ENCODE results near the gene BATF2.
"Not testable (repeated sequence)": the region's sequence is repeated elsewhere in the genome, so short reads cannot be mapped to it uniquely, and the experiment has no call there.

The BATF2 gene

GRCh38 chr11:64987998-64988854 is 8.5 kb downstream of the BATF2 start:
- no peak for DNase-seq (ENCODE audit: low read depth)
- TF ChIP-seq, protein P1, sequence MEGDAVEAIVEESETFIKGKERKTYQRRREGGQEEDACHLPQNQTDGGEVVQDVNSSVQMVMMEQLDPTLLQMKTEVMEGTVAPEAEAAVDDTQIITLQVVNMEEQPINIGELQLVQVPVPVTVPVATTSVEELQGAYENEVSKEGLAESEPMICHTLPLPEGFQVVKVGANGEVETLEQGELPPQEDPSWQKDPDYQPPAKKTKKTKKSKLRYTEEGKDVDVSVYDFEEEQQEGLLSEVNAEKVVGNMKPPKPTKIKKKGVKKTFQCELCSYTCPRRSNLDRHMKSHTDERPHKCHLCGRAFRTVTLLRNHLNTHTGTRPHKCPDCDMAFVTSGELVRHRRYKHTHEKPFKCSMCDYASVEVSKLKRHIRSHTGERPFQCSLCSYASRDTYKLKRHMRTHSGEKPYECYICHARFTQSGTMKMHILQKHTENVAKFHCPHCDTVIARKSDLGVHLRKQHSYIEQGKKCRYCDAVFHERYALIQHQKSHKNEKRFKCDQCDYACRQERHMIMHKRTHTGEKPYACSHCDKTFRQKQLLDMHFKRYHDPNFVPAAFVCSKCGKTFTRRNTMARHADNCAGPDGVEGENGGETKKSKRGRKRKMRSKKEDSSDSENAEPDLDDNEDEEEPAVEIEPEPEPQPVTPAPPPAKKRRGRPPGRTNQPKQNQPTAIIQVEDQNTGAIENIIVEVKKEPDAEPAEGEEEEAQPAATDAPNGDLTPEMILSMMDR (conservative IDR thresholded peaks at IDR 0.05; ENCODE audit: low read depth, low read length), result no peak
- no peak overlapping the region for H3K4me3 ChIP-seq (ENCODE audit: low read length)

GRCh38 chr11:64983339-64983738 is 13.4 kb downstream of the BATF2 start:
- not testable (repeated sequence) for DNase-seq (ENCODE audit: low read depth)

DNA sequence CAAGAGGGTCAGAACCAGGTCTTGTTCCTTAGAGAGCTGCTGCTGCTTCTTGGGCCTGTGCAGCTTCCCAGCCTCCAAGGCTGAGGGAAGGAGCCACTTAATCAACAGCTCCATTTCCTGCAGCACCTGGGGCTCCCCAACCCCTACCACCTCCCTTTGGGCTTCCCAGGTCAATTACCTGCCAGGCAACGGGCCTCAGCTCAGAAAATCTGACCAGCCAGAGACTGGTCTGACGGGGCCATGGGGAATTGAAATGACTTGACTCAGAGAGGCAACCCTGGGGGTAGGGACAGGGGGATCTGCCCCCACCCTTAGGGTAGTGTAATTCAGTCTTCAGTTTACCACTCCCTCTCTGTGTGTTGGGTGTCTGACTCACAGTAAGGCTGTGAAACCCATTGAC is 20.1 kb downstream of the BATF2 start:
- TF ChIP-seq, protein P1 (conservative IDR thresholded peaks at IDR 0.05; ENCODE audit: low read depth, low read length), result no peak
- DNase-seq (ENCODE audit: low read depth), result no peak
- no peak overlapping the region for H3K4me3 ChIP-seq (ENCODE audit: low read length)

More at GRCh38 chr11:64983339-64983738, 13.4 kb downstream of the BATF2 start:
- H3K4me3 ChIP-seq (ENCODE audit: low read length), result not testable (repeated sequence)

DNA sequence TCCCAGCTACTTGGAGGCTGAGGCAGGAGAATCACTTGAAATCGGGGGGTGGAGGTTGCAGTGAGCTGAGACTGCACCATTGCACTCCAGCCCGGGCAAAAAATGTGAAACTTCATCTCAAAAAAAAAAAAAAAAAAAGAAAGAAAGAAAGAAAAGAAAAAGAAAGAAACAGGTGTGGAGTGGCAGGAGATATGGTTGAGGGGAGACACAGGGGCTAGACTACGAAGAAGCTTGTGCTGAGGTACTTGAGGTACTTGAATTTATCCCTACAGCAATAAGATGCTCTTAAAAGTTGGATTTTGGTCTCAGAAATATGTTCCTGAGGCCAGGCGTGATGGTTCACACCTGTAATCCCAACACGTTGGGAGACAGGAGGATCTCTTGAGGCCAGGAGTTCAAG is 22.6 kb downstream of the BATF2 start:
- TF ChIP-seq, protein P1 (conservative IDR thresholded peaks at IDR 0.05; ENCODE audit: low read depth, low read length), result no peak
- DNase-seq (ENCODE audit: low read depth), result no peak
- H3K4me3 ChIP-seq (ENCODE audit: low read length), result no peak overlapping the region

GRCh38 chr11:64971421-64972233 is 25.1 kb downstream of the BATF2 start, which contains the start of gene MAJIN:
Gene MAJIN, minus strand, starts transcription at chr11:64972108. Its CDS starts 12,703 bp downstream, at chr11:64959405.
- H3K4me3 ChIP-seq (ENCODE audit: low read length), result peak within 1 kb of the TSS; percentile 23
- no peak for DNase-seq (ENCODE audit: low read depth)
- TF ChIP-seq, protein P1 (conservative IDR thresholded peaks at IDR 0.05; ENCODE audit: low read depth, low read length), result no peak

- DNase-seq (ENCODE audit: low read depth), result no peak
- TF ChIP-seq, protein P1 (conservative IDR thresholded peaks at IDR 0.05; ENCODE audit: low read depth, low read length), result no peak
- H3K4me3 ChIP-seq (ENCODE audit: low read length), result no peak overlapping the region
Observed at GRCh38 chr11:64970731-64971151, 26.0 kb downstream of the BATF2 start.

DNA sequence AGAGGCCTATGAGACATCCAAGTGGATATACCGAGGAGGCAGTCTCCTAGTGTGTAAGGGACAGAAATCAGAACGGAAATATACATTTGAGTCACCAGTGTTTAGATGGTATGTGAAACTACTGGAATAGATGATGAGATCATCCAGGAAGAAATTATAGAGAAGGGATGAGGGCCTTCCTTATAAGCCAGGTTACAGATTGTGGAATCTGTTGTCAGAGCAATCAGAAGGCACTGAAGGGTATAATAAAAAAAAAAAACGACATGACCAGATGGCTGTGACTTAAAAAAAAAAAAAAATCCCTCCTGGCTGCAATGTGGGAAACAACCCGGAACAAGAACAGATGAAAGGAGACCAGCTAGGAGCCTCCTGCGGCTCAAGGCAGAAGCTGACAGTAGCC is 27.6 kb downstream of the BATF2 start:
- DNase-seq (ENCODE audit: low read depth), result no peak
- TF ChIP-seq, protein P1 (conservative IDR thresholded peaks at IDR 0.05; ENCODE audit: low read depth, low read length), result no peak
- H3K4me3 ChIP-seq (ENCODE audit: low read length), result no peak overlapping the region

All from retinal pigment epithelial cell (primary cell).